CD1c-positive myeloid dendritic cell (primary cell): Measurements from ENCODE around the gene SCARF2.
A peak's percentile ranks its signal among the peaks of the same experiment; 100 is the strongest.

ENCODE experiments used
- DNase-seq: peaks from one replicate; pipeline ENCODE4 v3.0.0-alpha.2; 2016; ENCODE audit errors: extremely low spot score

The SCARF2 gene

GRCh38 chr22:20439556-20439927, 1.9 kb upstream of the SCARF2 start:
- DNase-seq, result no peak

- no peak for DNase-seq
Measured at GRCh38 chr22:20438678-20439492, 1.3 kb upstream of the SCARF2 start.

- no peak for DNase-seq
Measured at GRCh38 chr22:20438427-20438677, 727 bp upstream of the SCARF2 start.

GRCh38 chr22:20436768-20437612, 635 bp downstream of the SCARF2 start:
- DNase-seq, result no peak

- no peak for DNase-seq
Measured at GRCh38 chr22:20436307-20436767, 1.3 kb downstream of the SCARF2 start.

- DNase-seq, result no peak
Measured at GRCh38 chr22:20435436-20436306, 2.0 kb downstream of the SCARF2 start.

- no peak for DNase-seq
Measured at GRCh38 chr22:20434773-20435172, 2.9 kb downstream of the SCARF2 start.

GRCh38 chr22:20434264-20434751, 3.3 kb downstream of the SCARF2 start:
- DNase-seq, result no peak

GRCh38 chr22:20433686-20434241, 3.9 kb downstream of the SCARF2 start:
- no peak for DNase-seq

GRCh38 chr22:20433191-20433590, 4.4 kb downstream of the SCARF2 start:
- DNase-seq, result no peak

- no peak for DNase-seq
Measured at GRCh38 chr22:20432244-20432686, 5.4 kb downstream of the SCARF2 start.

GRCh38 chr22:20431511-20432192, 6.0 kb downstream of the SCARF2 start:
- no peak for DNase-seq

- peak; percentile 70 for DNase-seq
Measured at GRCh38 chr22:20430720-20431510, 6.7 kb downstream of the SCARF2 start.

- no peak for DNase-seq
Measured at GRCh38 chr22:20430101-20430719, 7.4 kb downstream of the SCARF2 start.

GRCh38 chr22:20429254-20430100, 8.1 kb downstream of the SCARF2 start:
- DNase-seq, result peak; percentile 88

GRCh38 chr22:20428496-20429253, 8.9 kb downstream of the SCARF2 start:
- no peak for DNase-seq

- DNase-seq, result no peak
Measured at GRCh38 chr22:20427945-20428417, 9.6 kb downstream of the SCARF2 start.
